Transverse colon (tissue), 4 donors: ENCODE results near the gene MSH5. TPM values are rescaled to one million over a fixed set of nuclear protein-coding genes. Genes with fewer than 3 reads are reported as not detected.

Source experiments
- DNase-seq: peaks from one replicate; pipeline ENCODE4 v3.0.0-alpha.2; 2019
- H3K27ac ChIP-seq, 4 donors: fragments of 200-600 bp; sonication (generic); 2 replicates each; pipeline ENCODE4 v1.5.1; 2016 to 2018; ENCODE audit warnings: inconsistent platforms in 4 of 4
- H3K27me3 ChIP-seq: fragments of 200-600 bp; sonication (generic); 2 replicates; pipeline ENCODE4 v1.5.1; 2017; ENCODE audit warnings: inconsistent platforms
- H3K36me3 ChIP-seq, 4 donors: fragments of 200-600 bp; sonication (generic); 2 replicates each; pipeline ENCODE4 v1.5.1; 2017 to 2019; ENCODE audit warnings: inconsistent platforms in 4 of 4
- H3K4me1 ChIP-seq, 4 donors: fragments of 200-600 bp; sonication (generic); 2 replicates each; pipeline ENCODE4 v1.5.1; 2017 to 2020; ENCODE audit warnings: inconsistent platforms in 4 of 4
- H3K4me3 ChIP-seq, 4 donors: fragments of 200-600 bp; sonication (generic); 1 replicate in 1 of 4; 2 replicates in 3 of 4; pipeline versions ENCODE4 v1.5.1 to v1.6.1; 2017 to 2019; ENCODE audit warnings: inconsistent platforms in 4 of 4
- H3K9me3 ChIP-seq, 2 donors: fragments of 200-600 bp; sonication (generic); 2 replicates each; pipeline ENCODE4 v1.5.1; 2017 to 2019; ENCODE audit warnings: inconsistent platforms in 2 of 2
- CTCF ChIP-seq, 5 experiments: fragments of 200-600 bp in 3 of 5; fragments of 450-650 bp in 2 of 5; sonication (generic) in 3 of 5; IDR thresholded peaks; 1 replicate in 2 of 5; 2 replicates in 3 of 5; pipeline ENCODE4 v1.5.1; 2016 to 2017; ENCODE audit warnings: antibody characterized with exemption in 5 of 5, inconsistent platforms in 3 of 5, mild to moderate bottlenecking in 2 of 5, moderate library complexity in 1 of 5
- EP300 ChIP-seq: sonication (generic); formaldehyde crosslinking; IDR thresholded peaks from one replicate; pipeline ENCODE4 v1.6.1; 2017; ENCODE audit warnings: antibody characterized with exemption, low read depth
- POLR2A ChIP-seq: fragments of 450-650 bp; IDR thresholded peaks from one replicate; pipeline ENCODE4 v1.6.1; 2016; ENCODE audit warnings: antibody characterized with exemption, mild to moderate bottlenecking, moderate library complexity
- POLR2AphosphoS5 ChIP-seq, 3 donors: sonication (generic); formaldehyde crosslinking; IDR thresholded peaks; one replicate each; pipeline ENCODE4 v1.6.1; 2016; ENCODE audit warnings: antibody characterized with exemption in 3 of 3
- WGBS, 2 donors: methylation state at CpG; one replicate each; pipeline ENCODE4 v1.1.5; 2018; ENCODE audit warnings: low coverage in 1 of 2; 5-methylcytosine and 5-hydroxymethylcytosine counted together
- in situ Hi-C, 4 donors: fragments of 200-750 bp; cut with MboI; loops; one replicate each; pipeline versions ENCODE4 v1.15.0 to v1.15.1; 2017; ENCODE audit warnings: low sequenced_read_pairs in 3 of 4, low pct_ligation_motif_present in 1 of 4, low pct_unique_long_range_greater_than_20kb in 1 of 4
- intact Hi-C: fragments of 100-400 bp; cut with DNase I; formaldehyde crosslinking; loops from one replicate; pipeline ENCODE4 v1.15.1; 2023; ENCODE audit warnings: low total_unique reads
- total RNA-seq, 4 donors: library from RNA; depleted of rRNA; stranded (reverse); fragments of >200 nt; gene quantifications; one replicate each; pipeline ENCODE4 v1.1.0, GENCODE V29; 2016

The MSH5 gene
- total RNA-seq, 4 donors from 2014 or later: 16.5 to 159 (median 43.9) TPM

GRCh38 chr6:31729979-31730630, 9.7 kb upstream of the MSH5 start:
- Histone ChIP-seq H3K36me3 (peaks cover 0 to 28% (median 13%) of the 10 kb centered on the region in 4 donors), H3K27me3 (no peaks in the 10 kb centered on the region), H3K27ac (peak overlapping the region; percentile 94 to 99 (median 96)), H3K9me3 (no peaks in the 10 kb centered on the region), H3K4me3 (peak overlapping the region; percentile 58 to 79 (median 73)), H3K4me1 (peaks cover 23 to 72% (median 48%) of the 10 kb centered on the region in 4 donors)
- DNase-seq: peak; percentile 90
- in situ Hi-C loops (loop anchor here in 1 of 4 donors (10.0 kb wide), 1 partner anchor 95 kb away; the partner anchor contains the start of gene HSPA1B), intact Hi-C loops (loop anchor here (5.0 kb wide), 1 partner anchor 102 kb away; no protein-coding TSS in a partner anchor)
- 3 to 38% methylated on average over 2 to 41 of the region's 46 CpGs for WGBS, 2 donors
- peak; percentile 75 for TF ChIP-seq POLR2A
- TF ChIP-seq POLR2AphosphoS5 (IDR thresholded peaks at IDR 0.05): peak in 2 of 3 donors; percentile 63 to 76
- TF ChIP-seq EP300: no peak
- no peak for TF ChIP-seq CTCF (IDR thresholded peaks at IDR 0.05)

- H3K27me3 ChIP-seq: no peaks in the 10 kb centered on the region
- H3K36me3 ChIP-seq: peaks cover 0 to 28% (median 13%) of the 10 kb centered on the region in 4 donors
- no peaks in the 10 kb centered on the region for H3K9me3 ChIP-seq
- peaks cover 23 to 72% (median 48%) of the 10 kb centered on the region in 4 donors for H3K4me1 ChIP-seq
- H3K27ac ChIP-seq: peak overlapping the region; percentile 94 to 99 (median 96)
- TF ChIP-seq POLR2AphosphoS5 (IDR thresholded peaks at IDR 0.05): peak in 1 of 3 donors; percentile 16
- TF ChIP-seq EP300: no peak
- H3K4me3 ChIP-seq: no peak overlapping the region
- WGBS, 2 donors: 80 to 91% methylated on average over 1 to 11 of the region's 11 CpGs
- in situ Hi-C loops: loop anchor here in 1 of 4 donors (10.0 kb wide), 1 partner anchor 94 kb away; the partner anchor contains the start of gene HSPA1B
- intact Hi-C loops: no loop called here
- DNase-seq: no peak
These were observed 9.1 kb upstream of the MSH5 start for GRCh38 chr6:31730631-31731086.

- in situ Hi-C loops (loop anchor here in 1 of 4 donors (10.0 kb wide), 1 partner anchor 93 kb away; the partner anchor contains the start of gene HSPA1B), intact Hi-C loops (no loop called here)
These were observed 7.8 kb upstream of the MSH5 start for GRCh38 chr6:31732029-31732428.

GRCh38 chr6:31733734-31734133, 6.1 kb upstream of the MSH5 start:
- no peaks in the 10 kb centered on the region for H3K27me3 ChIP-seq
- H3K27ac ChIP-seq: peak overlapping the region; percentile 96 to 99 (median 98)
- no peak for TF ChIP-seq POLR2AphosphoS5 (IDR thresholded peaks at IDR 0.05)
- no peak for TF ChIP-seq POLR2A
- TF ChIP-seq EP300: no peak
- TF ChIP-seq CTCF (IDR thresholded peaks at IDR 0.05): no peak
- intact Hi-C loops: no loop called here
- DNase-seq: no peak
- H3K4me1 ChIP-seq: peaks cover 20 to 64% (median 50%) of the 10 kb centered on the region in 4 donors
- WGBS, 2 donors: 81 to 83% methylated on average over 3 to 4 of the region's 4 CpGs
- H3K9me3 ChIP-seq: no peaks in the 10 kb centered on the region
- in situ Hi-C loops: loop anchor here in 1 of 4 donors (10.0 kb wide), 1 partner anchor 91 kb away; the partner anchor contains the start of gene HSPA1B
- H3K4me3 ChIP-seq: peak overlapping the region in 1 of 4 donors; percentile 77
- H3K36me3 ChIP-seq: peaks cover 0 to 28% (median 13%) of the 10 kb centered on the region in 4 donors

More at GRCh38 chr6:31732029-31732428, 7.8 kb upstream of the MSH5 start:
- Histone ChIP-seq H3K27me3 (no peaks in the 10 kb centered on the region), H3K4me3 (no peak overlapping the region), H3K4me1 (peaks cover 27 to 64% (median 50%) of the 10 kb centered on the region in 4 donors), H3K9me3 (no peaks in the 10 kb centered on the region), H3K36me3 (peaks cover 0 to 28% (median 13%) of the 10 kb centered on the region in 4 donors), H3K27ac (peak overlapping the region; percentile 9 to 98 (median 52))
- DNase-seq: no peak
- TF ChIP-seq POLR2AphosphoS5 (IDR thresholded peaks at IDR 0.05) (no peak), CTCF (IDR thresholded peaks at IDR 0.05) (no peak), POLR2A (no peak), EP300 (no peak)
- WGBS, 2 donors: 42% methylated on average over 3 of the region's 3 CpGs; no CpG with 5 or more reads in 1 of the 2 donors
